Measurements from ENCODE around the gene UNC13B.
A peak's percentile ranks its signal among the peaks of the same experiment; 100 is the strongest.

GRCh38 chr9:35161713-35162604, at the start of gene UNC13B:
- peak in 5 of 7 experiments; percentile 8 to 39 (median 23) for TF ChIP-seq CTCF (IDR thresholded peaks at IDR 0.05)
- peak; percentile 95 to 98 (median 97) for TF ChIP-seq POLR2A (IDR thresholded peaks at IDR 0.05)

Measured in body of pancreas (tissue), 4 donors.